AG10803 (cell line): ENCODE results near the gene CBX2.

ENCODE experiments used
- DNase-seq: peaks from one replicate; pipeline ENCODE4 v3.0.0; 2010; ENCODE audit warnings: low read depth
- H3K4me3 ChIP-seq: 2 replicates; pipeline ENCODE4 v1.5.1; 2011; ENCODE audit warnings: mild to moderate bottlenecking, low read length, control low read depth
- TF ChIP-seq, protein P1 (sequence below): conservative IDR thresholded peaks from 2 replicates; pipeline ENCODE4 v1.5.1; 2011; ENCODE audit warnings: mild to moderate bottlenecking, low read length, control low read depth, inconsistent platforms

The CBX2 gene

GRCh38 chr17:79820959-79821330 lies 43.0 kb downstream of the CBX2 start:
- TF ChIP-seq, protein P1, sequence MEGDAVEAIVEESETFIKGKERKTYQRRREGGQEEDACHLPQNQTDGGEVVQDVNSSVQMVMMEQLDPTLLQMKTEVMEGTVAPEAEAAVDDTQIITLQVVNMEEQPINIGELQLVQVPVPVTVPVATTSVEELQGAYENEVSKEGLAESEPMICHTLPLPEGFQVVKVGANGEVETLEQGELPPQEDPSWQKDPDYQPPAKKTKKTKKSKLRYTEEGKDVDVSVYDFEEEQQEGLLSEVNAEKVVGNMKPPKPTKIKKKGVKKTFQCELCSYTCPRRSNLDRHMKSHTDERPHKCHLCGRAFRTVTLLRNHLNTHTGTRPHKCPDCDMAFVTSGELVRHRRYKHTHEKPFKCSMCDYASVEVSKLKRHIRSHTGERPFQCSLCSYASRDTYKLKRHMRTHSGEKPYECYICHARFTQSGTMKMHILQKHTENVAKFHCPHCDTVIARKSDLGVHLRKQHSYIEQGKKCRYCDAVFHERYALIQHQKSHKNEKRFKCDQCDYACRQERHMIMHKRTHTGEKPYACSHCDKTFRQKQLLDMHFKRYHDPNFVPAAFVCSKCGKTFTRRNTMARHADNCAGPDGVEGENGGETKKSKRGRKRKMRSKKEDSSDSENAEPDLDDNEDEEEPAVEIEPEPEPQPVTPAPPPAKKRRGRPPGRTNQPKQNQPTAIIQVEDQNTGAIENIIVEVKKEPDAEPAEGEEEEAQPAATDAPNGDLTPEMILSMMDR, result no peak
- DNase-seq, result no peak
- no peak overlapping the region for H3K4me3 ChIP-seq

- TF ChIP-seq, protein P1, result no peak
- H3K4me3 ChIP-seq, result no peak overlapping the region
- no peak for DNase-seq
These were observed 43.6 kb downstream of the CBX2 start for GRCh38 chr17:79821331-79822095.

GRCh38 chr17:79822583-79823124 lies 44.7 kb downstream of the CBX2 start:
- DNase-seq, result no peak
- H3K4me3 ChIP-seq, result no peak overlapping the region
- TF ChIP-seq, protein P1, result no peak

DNA sequence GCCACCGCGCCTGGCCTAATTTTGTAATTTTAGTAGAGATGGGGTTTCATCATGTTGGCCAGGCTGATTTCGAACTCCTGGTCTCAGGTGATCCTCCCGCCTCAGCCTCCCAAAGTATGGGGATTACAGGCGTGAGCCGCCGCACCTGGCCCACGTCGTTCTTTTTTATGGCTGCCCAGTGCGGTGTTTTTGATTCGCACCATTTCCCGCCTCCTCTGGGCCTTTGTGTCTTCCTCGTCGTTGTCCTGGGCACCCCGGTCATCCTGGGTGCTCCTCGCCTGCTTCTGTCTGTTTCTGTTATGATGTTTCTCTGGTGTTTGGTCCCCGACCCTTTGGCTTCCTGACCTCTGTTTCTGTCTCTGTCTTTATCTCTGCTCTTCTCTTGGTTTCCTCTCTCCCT lies 46.3 kb downstream of the CBX2 start:
- DNase-seq, result no peak
- no peak overlapping the region for H3K4me3 ChIP-seq
- TF ChIP-seq, protein P1, result no peak

- DNase-seq, result no peak
- no peak overlapping the region for H3K4me3 ChIP-seq
- TF ChIP-seq, protein P1, result no peak
These were observed 47.1 kb downstream of the CBX2 start for GRCh38 chr17:79824893-79825579.

- TF ChIP-seq, protein P1, result no peak
- no peak for DNase-seq
- H3K4me3 ChIP-seq, result no peak overlapping the region
These were observed 47.6 kb downstream of the CBX2 start for GRCh38 chr17:79825580-79825921.
